ENCODE data around the gene OR6B2. TPM values are rescaled to one million over a fixed set of nuclear protein-coding genes. Genes with fewer than 3 reads are reported as not detected.

OR6B2 gene
- not detected in 2 replicates for total RNA-seq
- long read RNA-seq, result 0 reads

DNA sequence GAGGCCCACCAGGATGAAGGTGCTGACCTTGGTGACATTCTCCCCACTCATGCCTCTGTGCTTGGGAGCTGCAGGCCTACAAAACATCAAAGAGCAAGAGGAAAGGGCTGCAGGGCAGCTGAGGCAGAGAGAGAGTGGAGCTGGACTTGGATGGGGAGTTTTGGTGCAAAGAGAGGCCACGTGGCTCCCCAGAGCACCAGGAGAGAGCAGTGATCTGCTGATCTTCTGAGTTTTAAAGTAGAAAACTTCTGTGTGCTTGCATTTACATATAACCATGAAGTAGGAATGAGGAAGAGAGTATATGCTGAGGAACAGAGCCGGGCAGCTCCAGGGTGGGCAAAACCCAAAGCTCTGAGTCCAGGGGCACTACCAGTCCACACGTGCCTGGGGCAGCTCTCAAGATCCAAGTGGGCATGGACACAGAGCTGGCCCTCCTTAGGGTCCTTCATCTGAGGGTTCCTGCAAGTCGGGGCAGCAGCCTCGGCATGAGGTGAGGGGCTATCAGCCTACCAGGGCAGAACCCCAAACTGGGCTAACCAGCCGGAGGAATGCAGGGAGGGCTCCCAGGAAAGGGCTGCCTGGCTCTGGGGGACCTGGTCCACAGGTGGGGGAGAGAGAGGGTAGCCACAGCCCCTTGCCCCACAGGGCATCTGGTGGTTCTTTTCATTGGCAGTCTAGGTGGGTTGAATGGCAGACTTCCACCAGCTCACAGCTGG, at the start of gene OR6B2:
Gene OR6B2 (minus strand): TSS at position 51 of the 716 bp plus-strand sequence. CDS start 0 bp downstream, at position 51.
- DNase-seq (ENCODE audit: low read depth, low spot score), result no peak
- H3K27me3 Mint-ChIP-seq (ENCODE audit: low read depth), result peaks cover 34% of the 10 kb centered on the region
- H3K4me1 Mint-ChIP-seq, result no peaks in the 10 kb centered on the region
- H3K36me3 Mint-ChIP-seq (ENCODE audit: low read depth), result no peaks in the 10 kb centered on the region
- H3K9me3 Mint-ChIP-seq, result no peaks in the 10 kb centered on the region
- H3K4me3 Mint-ChIP-seq, result no peak within 1 kb of the TSS
- no peak within 1 kb of the TSS for H3K27ac Mint-ChIP-seq (ENCODE audit: unreplicated experiment)
- TF ChIP-seq, protein P1, sequence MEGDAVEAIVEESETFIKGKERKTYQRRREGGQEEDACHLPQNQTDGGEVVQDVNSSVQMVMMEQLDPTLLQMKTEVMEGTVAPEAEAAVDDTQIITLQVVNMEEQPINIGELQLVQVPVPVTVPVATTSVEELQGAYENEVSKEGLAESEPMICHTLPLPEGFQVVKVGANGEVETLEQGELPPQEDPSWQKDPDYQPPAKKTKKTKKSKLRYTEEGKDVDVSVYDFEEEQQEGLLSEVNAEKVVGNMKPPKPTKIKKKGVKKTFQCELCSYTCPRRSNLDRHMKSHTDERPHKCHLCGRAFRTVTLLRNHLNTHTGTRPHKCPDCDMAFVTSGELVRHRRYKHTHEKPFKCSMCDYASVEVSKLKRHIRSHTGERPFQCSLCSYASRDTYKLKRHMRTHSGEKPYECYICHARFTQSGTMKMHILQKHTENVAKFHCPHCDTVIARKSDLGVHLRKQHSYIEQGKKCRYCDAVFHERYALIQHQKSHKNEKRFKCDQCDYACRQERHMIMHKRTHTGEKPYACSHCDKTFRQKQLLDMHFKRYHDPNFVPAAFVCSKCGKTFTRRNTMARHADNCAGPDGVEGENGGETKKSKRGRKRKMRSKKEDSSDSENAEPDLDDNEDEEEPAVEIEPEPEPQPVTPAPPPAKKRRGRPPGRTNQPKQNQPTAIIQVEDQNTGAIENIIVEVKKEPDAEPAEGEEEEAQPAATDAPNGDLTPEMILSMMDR (conservative IDR thresholded peaks at IDR 0.05), result no peak

DNA sequence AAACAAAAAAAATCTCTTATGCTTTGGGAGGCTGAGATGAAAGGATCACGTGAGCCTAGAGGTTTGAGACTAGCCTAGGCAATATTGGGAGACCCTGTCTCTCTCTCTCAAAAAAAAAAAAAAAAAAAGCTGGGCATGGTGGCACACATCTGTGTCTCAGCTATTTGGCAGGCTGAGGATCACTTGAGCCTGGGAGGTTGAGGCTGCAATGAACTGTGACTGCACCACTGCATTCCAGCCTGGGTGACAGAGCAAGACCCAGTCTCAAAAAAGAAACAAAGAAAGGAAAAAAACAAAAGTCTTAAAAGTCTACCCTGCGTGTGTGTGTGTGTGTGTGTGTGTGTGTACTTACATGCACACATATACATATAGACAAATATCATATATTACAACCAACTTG, 48.4 kb upstream of the OR6B2 start:
- Mint-ChIP-seq H3K4me3 (no peak overlapping the region), H3K4me1 (no peaks in the 10 kb centered on the region), H3K9me3 (peaks cover 26% of the 10 kb centered on the region), H3K36me3 (ENCODE audit: low read depth) (peaks cover 8% of the 10 kb centered on the region), H3K27me3 (ENCODE audit: low read depth) (peaks cover 25% of the 10 kb centered on the region), H3K27ac (ENCODE audit: unreplicated experiment) (no peak overlapping the region)
- TF ChIP-seq, protein P1 (conservative IDR thresholded peaks at IDR 0.05), result no peak
- DNase-seq (ENCODE audit: low read depth, low spot score), result no peak

DNA sequence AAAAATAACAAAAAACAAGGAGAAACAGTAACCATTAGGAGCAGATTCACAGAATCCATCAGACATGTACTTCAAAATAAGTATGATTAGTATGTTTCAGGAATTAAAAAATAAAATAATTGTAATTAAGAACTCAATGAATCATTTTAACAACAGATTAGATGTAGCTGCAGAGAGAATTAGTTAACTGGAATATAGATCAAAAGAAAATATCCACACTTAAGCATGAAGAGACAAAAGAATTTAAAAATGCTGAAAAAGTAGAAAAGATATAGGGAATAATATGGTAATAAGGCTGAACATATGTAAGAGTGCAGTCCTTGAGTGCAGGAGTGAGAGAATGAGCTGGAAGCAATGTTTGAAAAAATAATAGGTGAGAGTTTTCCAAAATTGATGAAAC, 47.2 kb upstream of the OR6B2 start:
- Mint-ChIP-seq H3K36me3 (ENCODE audit: low read depth) (peaks cover 8% of the 10 kb centered on the region), H3K9me3 (peaks cover 26% of the 10 kb centered on the region), H3K27me3 (ENCODE audit: low read depth) (peaks cover 20% of the 10 kb centered on the region), H3K27ac (ENCODE audit: unreplicated experiment) (no peak overlapping the region), H3K4me3 (no peak overlapping the region), H3K4me1 (no peaks in the 10 kb centered on the region)
- TF ChIP-seq, protein P1 (conservative IDR thresholded peaks at IDR 0.05), result no peak
- no peak for DNase-seq (ENCODE audit: low read depth, low spot score)

DNA sequence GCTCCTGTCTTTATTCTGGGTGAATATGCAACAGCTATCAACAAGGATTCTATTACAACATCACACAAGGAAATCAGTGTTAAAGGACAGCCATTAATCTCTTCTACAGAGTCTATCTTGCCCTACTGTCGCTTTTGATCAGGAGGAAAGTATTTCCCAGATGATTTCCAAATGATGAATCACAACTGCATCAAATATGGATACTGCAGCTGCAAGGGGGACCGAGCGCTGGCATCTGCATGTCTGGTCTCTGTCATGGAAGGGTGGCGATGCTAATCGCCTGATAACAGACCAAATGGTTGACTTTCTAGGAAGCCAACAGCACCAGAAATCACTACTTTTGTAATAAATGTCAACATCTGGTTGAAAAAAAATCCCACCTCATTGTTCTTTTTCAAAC, 44.3 kb upstream of the OR6B2 start:
- TF ChIP-seq, protein P1 (conservative IDR thresholded peaks at IDR 0.05), result no peak
- H3K27me3 Mint-ChIP-seq (ENCODE audit: low read depth), result peaks cover 13% of the 10 kb centered on the region
- no peak overlapping the region for H3K4me3 Mint-ChIP-seq
- H3K9me3 Mint-ChIP-seq, result peaks cover 21% of the 10 kb centered on the region
- H3K36me3 Mint-ChIP-seq (ENCODE audit: low read depth), result peaks cover 8% of the 10 kb centered on the region
- no peak overlapping the region for H3K27ac Mint-ChIP-seq (ENCODE audit: unreplicated experiment)
- H3K4me1 Mint-ChIP-seq, result no peaks in the 10 kb centered on the region
- DNase-seq (ENCODE audit: low read depth, low spot score), result no peak

DNA sequence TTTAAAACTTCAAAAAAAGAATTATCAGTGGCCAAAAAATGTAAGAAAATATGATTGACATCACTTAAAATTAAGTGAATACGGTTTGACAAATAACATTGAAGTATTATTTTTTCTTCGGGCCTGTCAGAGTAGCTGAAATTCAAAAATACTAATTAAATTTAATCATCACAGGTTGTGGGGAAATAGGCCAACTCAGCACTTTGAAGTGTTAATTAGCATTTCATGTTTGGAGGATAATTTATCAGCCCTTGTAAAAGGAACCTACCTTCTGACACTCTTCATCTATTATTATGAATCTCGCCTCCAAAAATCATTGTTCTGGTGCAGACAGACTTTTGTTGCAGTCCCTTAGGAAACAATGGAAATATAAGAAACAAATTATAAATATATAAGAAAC, 40.7 kb upstream of the OR6B2 start:
- H3K4me1 Mint-ChIP-seq, result no peaks in the 10 kb centered on the region
- H3K36me3 Mint-ChIP-seq (ENCODE audit: low read depth), result no peaks in the 10 kb centered on the region
- H3K9me3 Mint-ChIP-seq, result peaks cover 5% of the 10 kb centered on the region
- no peak overlapping the region for H3K27ac Mint-ChIP-seq (ENCODE audit: unreplicated experiment)
- no peak overlapping the region for H3K4me3 Mint-ChIP-seq
- no peak for DNase-seq (ENCODE audit: low read depth, low spot score)
- TF ChIP-seq, protein P1 (conservative IDR thresholded peaks at IDR 0.05), result no peak
- H3K27me3 Mint-ChIP-seq (ENCODE audit: low read depth), result peaks cover 39% of the 10 kb centered on the region

Data from neural crest cell (in vitro differentiated cells).